ENCODE measurements around the gene MORN5.

The MORN5 gene

GRCh38 chr9:122140368-122141193 is 19.1 kb upstream of the MORN5 start:
- H3K27ac ChIP-seq = peak overlapping the region; percentile 70
- no peak for DNase-seq (ENCODE audit: low read depth, low spot score)

- no peak for DNase-seq (ENCODE audit: low read depth, low spot score)
- no peak overlapping the region for H3K27ac ChIP-seq
These were observed 18.0 kb upstream of the MORN5 start for GRCh38 chr9:122141671-122142070.

- no peak for DNase-seq (ENCODE audit: low read depth, low spot score)
- H3K27ac ChIP-seq = no peak overlapping the region
These were observed 16.4 kb upstream of the MORN5 start for GRCh38 chr9:122143296-122143695.

GRCh38 chr9:122143876-122144405 is 15.8 kb upstream of the MORN5 start:
- DNase-seq (ENCODE audit: low read depth, low spot score) = no peak
- H3K27ac ChIP-seq = no peak overlapping the region

- H3K27ac ChIP-seq = no peak overlapping the region
- DNase-seq (ENCODE audit: low read depth, low spot score) = no peak
These were observed 14.7 kb upstream of the MORN5 start for GRCh38 chr9:122144836-122145591.

- no peak for DNase-seq (ENCODE audit: low read depth, low spot score)
- no peak overlapping the region for H3K27ac ChIP-seq
These were observed 14.2 kb upstream of the MORN5 start for GRCh38 chr9:122145592-122145863.

GRCh38 chr9:122151267-122151828 is 8.4 kb upstream of the MORN5 start:
- DNase-seq (ENCODE audit: low read depth, low spot score) = no peak
- H3K27ac ChIP-seq = no peak overlapping the region

- no peak for DNase-seq (ENCODE audit: low read depth, low spot score)
- no peak overlapping the region for H3K27ac ChIP-seq
These were observed 3.9 kb upstream of the MORN5 start for GRCh38 chr9:122155796-122156195.

- no peak overlapping the region for H3K27ac ChIP-seq
- DNase-seq (ENCODE audit: low read depth, low spot score) = peak; percentile 14
These were observed 1.5 kb upstream of the MORN5 start for GRCh38 chr9:122158202-122158601.

- no peak for DNase-seq (ENCODE audit: low read depth, low spot score)
These were observed 178 bp downstream of the MORN5 start for GRCh38 chr9:122159925-122160246.

GRCh38 chr9:122162415-122162814 is 2.7 kb downstream of the MORN5 start:
- no peak for DNase-seq (ENCODE audit: low read depth, low spot score)
- no peak overlapping the region for H3K27ac ChIP-seq

More at GRCh38 chr9:122159925-122160246, 178 bp downstream of the MORN5 start:
- no peak overlapping the region for H3K27ac ChIP-seq

GRCh38 chr9:122164286-122164685 is 4.6 kb downstream of the MORN5 start:
- no peak overlapping the region for H3K27ac ChIP-seq
- DNase-seq (ENCODE audit: low read depth, low spot score) = no peak

GRCh38 chr9:122168356-122168755 is 8.6 kb downstream of the MORN5 start:
- DNase-seq (ENCODE audit: low read depth, low spot score) = no peak
- H3K27ac ChIP-seq = no peak overlapping the region

GRCh38 chr9:122172131-122172530 is 12.4 kb downstream of the MORN5 start:
- no peak overlapping the region for H3K27ac ChIP-seq
- no peak for DNase-seq (ENCODE audit: low read depth, low spot score)

GRCh38 chr9:122173670-122174069 is 14.0 kb downstream of the MORN5 start:
- no peak overlapping the region for H3K27ac ChIP-seq
- DNase-seq (ENCODE audit: low read depth, low spot score) = no peak

- DNase-seq (ENCODE audit: low read depth, low spot score) = no peak
- H3K27ac ChIP-seq = no peak overlapping the region
These were observed 17.2 kb downstream of the MORN5 start for GRCh38 chr9:122176916-122177315.

- DNase-seq (ENCODE audit: low read depth, low spot score) = no peak
- no peak overlapping the region for H3K27ac ChIP-seq
These were observed 19.5 kb downstream of the MORN5 start for GRCh38 chr9:122179054-122179689.

GRCh38 chr9:122179690-122180074 is 20.0 kb downstream of the MORN5 start:
- no peak for DNase-seq (ENCODE audit: low read depth, low spot score)
- H3K27ac ChIP-seq = no peak overlapping the region

- DNase-seq (ENCODE audit: low read depth, low spot score) = peak; percentile 29
- no peak overlapping the region for H3K27ac ChIP-seq
These were observed 20.9 kb downstream of the MORN5 start for GRCh38 chr9:122180633-122181032.

GRCh38 chr9:122183501-122183900 is 23.8 kb downstream of the MORN5 start:
- no peak for DNase-seq (ENCODE audit: low read depth, low spot score)

GRCh38 chr9:122184551-122184950 is 24.8 kb downstream of the MORN5 start:
- DNase-seq (ENCODE audit: low read depth, low spot score) = no peak
- no peak overlapping the region for H3K27ac ChIP-seq

More at GRCh38 chr9:122183501-122183900, 23.8 kb downstream of the MORN5 start:
- H3K27ac ChIP-seq = no peak overlapping the region

Data from epithelial cell of prostate (primary cell).